Bronchial epithelial cell (primary cell): Measurements from ENCODE around the gene LMX1B. TPM values are rescaled to one million over a fixed set of nuclear protein-coding genes. Genes with fewer than 3 reads are reported as not detected.

ENCODE experiments used
- DNase-seq: peaks from one replicate; pipeline ENCODE4 v3.0.0-alpha.2; 2010; ENCODE audit warnings: low read depth
- FAIRE-seq: peaks from 2 replicates; lab custom pipeline; 2011; peaks lifted over from hg19 to GRCh38; lab: Jason Lieb, UNC
- H3K27me3 ChIP-seq: 2 replicates; pipeline ENCODE4 v1.5.1; 2011; ENCODE audit warnings: low read length; ENCODE audit not compliant: control insufficient read depth, insufficient read depth
- H3K36me3 ChIP-seq: 2 replicates; pipeline ENCODE4 v1.5.1; 2011; ENCODE audit warnings: low read length; ENCODE audit not compliant: control insufficient read depth, insufficient read depth
- H3K4me3 ChIP-seq: 2 replicates; pipeline ENCODE4 v1.5.1; 2011; ENCODE audit warnings: mild to moderate bottlenecking, low read depth, low read length, control low read depth
- CTCF ChIP-seq: IDR thresholded peaks from 2 replicates; pipeline ENCODE4 v1.5.1; 2011; ENCODE audit warnings: mild to moderate bottlenecking, moderate library complexity, low read length, control low read depth, inconsistent platforms; ENCODE audit not compliant: insufficient read depth, severe bottlenecking
- total RNA-seq: library from RNA; depleted of rRNA; stranded (reverse); fragments of >200 nt; gene quantifications from 2 replicates; pipeline ENCODE4 v1.2.1, GENCODE V29; 2014

Gene LMX1B
- total RNA-seq, 1 donor from 2014 or later = not detected

- peak; percentile 38 for DNase-seq
- Histone ChIP-seq H3K27me3 (peaks cover 23% of the 10 kb centered on the region), H3K4me3 (no peak overlapping the region), H3K36me3 (no peaks in the 10 kb centered on the region)
- FAIRE-seq = no peak
- no peak for TF ChIP-seq CTCF
These were observed 7.8 kb upstream of the LMX1B start for GRCh38 chr9:126605792-126606482.

GRCh38 chr9:126606483-126606870, 7.3 kb upstream of the LMX1B start:
- no peak for FAIRE-seq
- Histone ChIP-seq H3K27me3 (peaks cover 27% of the 10 kb centered on the region), H3K4me3 (no peak overlapping the region), H3K36me3 (no peaks in the 10 kb centered on the region)
- DNase-seq = no peak
- no peak for TF ChIP-seq CTCF

GRCh38 chr9:126607086-126607485, 6.6 kb upstream of the LMX1B start:
- peaks cover 33% of the 10 kb centered on the region for H3K27me3 ChIP-seq
- TF ChIP-seq CTCF = no peak
- FAIRE-seq (no peak), DNase-seq (no peak)
- H3K36me3 ChIP-seq = no peaks in the 10 kb centered on the region
- no peak overlapping the region for H3K4me3 ChIP-seq

- FAIRE-seq (no peak), DNase-seq (no peak)
- H3K36me3 ChIP-seq = no peaks in the 10 kb centered on the region
- H3K27me3 ChIP-seq = peaks cover 37% of the 10 kb centered on the region
- TF ChIP-seq CTCF = no peak
- no peak overlapping the region for H3K4me3 ChIP-seq
These were observed 6.0 kb upstream of the LMX1B start for GRCh38 chr9:126607731-126608130.

- Histone ChIP-seq H3K36me3 (no peaks in the 10 kb centered on the region), H3K4me3 (no peak overlapping the region), H3K27me3 (peaks cover 40% of the 10 kb centered on the region)
- DNase-seq (no peak), FAIRE-seq (no peak)
- no peak for TF ChIP-seq CTCF
These were observed 5.2 kb upstream of the LMX1B start for GRCh38 chr9:126608551-126608950.

- TF ChIP-seq CTCF = no peak
- peaks cover 40% of the 10 kb centered on the region for H3K27me3 ChIP-seq
- H3K4me3 ChIP-seq = no peak overlapping the region
- DNase-seq (no peak), FAIRE-seq (peak; percentile 62)
- no peaks in the 10 kb centered on the region for H3K36me3 ChIP-seq
These were observed 4.5 kb upstream of the LMX1B start for GRCh38 chr9:126609191-126609590.
